H1 (cell line): ENCODE results near the gene CBLN3. TPM values are rescaled to one million over a fixed set of nuclear protein-coding genes. Genes with fewer than 3 reads are reported as not detected.

Experiments
- NRF1 ChIP-seq: IDR thresholded peaks from 2 replicates; pipeline ENCODE4 v1.6.1; 2011; ENCODE audit warnings: mild to moderate bottlenecking, low read depth, low read length, improper control_type of control experiment
- RFX5 ChIP-seq: IDR thresholded peaks from 2 replicates; pipeline ENCODE4 v1.6.1; 2011; ENCODE audit warnings: low read depth, low read length, improper control_type of control experiment, borderline replicate concordance
- TAF1 ChIP-seq: IDR thresholded peaks from 2 replicates; pipeline ENCODE4 v1.6.1; 2011; ENCODE audit warnings: mild to moderate bottlenecking, low read depth, low read length
- ZNF274 ChIP-seq: IDR thresholded peaks from 2 replicates; pipeline ENCODE4 v1.7.0; 2012; ENCODE audit warnings: low read length, borderline replicate concordance; ENCODE audit errors: extremely low read depth
- polyA plus RNA-seq, 7 experiments: library from polyadenylated mRNA; depleted of rRNA in 3 of 7; stranded (reverse) in 5 of 7; unstranded in 2 of 7; fragments of >200 nt in 5 of 7; fragments of 200-250 nt in 2 of 7; gene quantifications; 1 replicate in 5 of 7; 2 replicates in 1 of 7; 4 replicates in 1 of 7; pipeline versions ENCODE4 v1.2.1 to v1.2.3, GENCODE V29; 2011 to 2013; ENCODE audit warnings: missing spikeins in 2 of 7, mixed read lengths in 2 of 7
- total RNA-seq: library from RNA; stranded (reverse); fragmentation: NEBNext Ultra II Directional; extraction: Animal tissue kit (Norgen Biotek cat#: 25700); gene quantifications from 2 replicates; pipeline ENCODE4 v1.2.1, GENCODE V29; 2021
- TF ChIP-seq, protein P1 (sequence below): IDR thresholded peaks from 2 replicates; pipeline ENCODE4 v1.6.1; 2011; ENCODE audit warnings: low read depth, mild to moderate bottlenecking, low read length; ENCODE audit not compliant: insufficient read depth
- TF ChIP-seq, protein P2 (sequence below), 3 experiments: IDR thresholded peaks; 1 replicate in 2 of 3; 2 replicates in 1 of 3; pipeline versions ENCODE4 v1.5.1 to v1.6.1; 2011; ENCODE audit warnings: low read length in 3 of 3, mild to moderate bottlenecking in 3 of 3, inconsistent platforms in 2 of 3, low read depth in 1 of 3, moderate library complexity in 1 of 3; ENCODE audit not compliant: insufficient read depth in 1 of 3; ENCODE audit errors: control extremely low read depth in 1 of 3

Gene CBLN3
- total and polyA plus RNA-seq, 2 of the 8 experiments (the other 6 are each of a cell fraction or from before 2014, with no cell fraction given), result 0.54 to 1.00 TPM

DNA sequence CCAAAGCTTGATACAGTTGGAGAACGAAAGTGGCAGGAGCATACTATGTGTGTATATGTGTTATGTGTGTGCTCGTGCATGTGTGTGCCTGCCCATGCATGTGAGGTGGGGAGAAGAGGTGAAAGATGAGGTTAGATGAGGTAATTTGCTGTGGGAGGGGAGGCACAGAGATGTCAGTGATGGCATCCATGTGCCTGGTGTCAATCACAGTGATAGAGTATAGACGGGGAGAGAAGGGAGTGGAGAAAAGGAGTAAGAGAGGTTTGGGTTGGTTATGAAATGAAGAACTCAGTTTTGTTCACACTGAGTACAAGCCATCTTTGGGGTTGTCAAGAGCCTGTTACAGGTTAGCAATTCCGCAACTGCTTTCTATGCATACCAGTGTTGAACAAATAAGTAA lies 45.3 kb downstream of the CBLN3 start (continued):
- TF ChIP-seq, protein P1, sequence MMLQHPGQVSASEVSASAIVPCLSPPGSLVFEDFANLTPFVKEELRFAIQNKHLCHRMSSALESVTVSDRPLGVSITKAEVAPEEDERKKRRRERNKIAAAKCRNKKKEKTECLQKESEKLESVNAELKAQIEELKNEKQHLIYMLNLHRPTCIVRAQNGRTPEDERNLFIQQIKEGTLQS, result no peak
- TF ChIP-seq ZNF274 (no peak), RFX5 (no peak), TAF1 (no peak), NRF1 (no peak)
- TF ChIP-seq, protein P2, sequence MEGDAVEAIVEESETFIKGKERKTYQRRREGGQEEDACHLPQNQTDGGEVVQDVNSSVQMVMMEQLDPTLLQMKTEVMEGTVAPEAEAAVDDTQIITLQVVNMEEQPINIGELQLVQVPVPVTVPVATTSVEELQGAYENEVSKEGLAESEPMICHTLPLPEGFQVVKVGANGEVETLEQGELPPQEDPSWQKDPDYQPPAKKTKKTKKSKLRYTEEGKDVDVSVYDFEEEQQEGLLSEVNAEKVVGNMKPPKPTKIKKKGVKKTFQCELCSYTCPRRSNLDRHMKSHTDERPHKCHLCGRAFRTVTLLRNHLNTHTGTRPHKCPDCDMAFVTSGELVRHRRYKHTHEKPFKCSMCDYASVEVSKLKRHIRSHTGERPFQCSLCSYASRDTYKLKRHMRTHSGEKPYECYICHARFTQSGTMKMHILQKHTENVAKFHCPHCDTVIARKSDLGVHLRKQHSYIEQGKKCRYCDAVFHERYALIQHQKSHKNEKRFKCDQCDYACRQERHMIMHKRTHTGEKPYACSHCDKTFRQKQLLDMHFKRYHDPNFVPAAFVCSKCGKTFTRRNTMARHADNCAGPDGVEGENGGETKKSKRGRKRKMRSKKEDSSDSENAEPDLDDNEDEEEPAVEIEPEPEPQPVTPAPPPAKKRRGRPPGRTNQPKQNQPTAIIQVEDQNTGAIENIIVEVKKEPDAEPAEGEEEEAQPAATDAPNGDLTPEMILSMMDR (IDR thresholded peaks at IDR 0.05; ENCODE audit: control extremely low read depth in 1 of 3, insufficient read depth in 1 of 3, low read depth in 1 of 3, low read length in 3 of 3), result no peak
